T-cell (primary cell): Measurements from ENCODE around the gene B3GNT4. TPM values are rescaled to one million over a fixed set of nuclear protein-coding genes. Genes with fewer than 3 reads are reported as not detected.

Experiments
- ATAC-seq, 4 experiments: fragments of 200-7000 bp in 3 of 4; fragments of 150-1000 bp in 1 of 4; cut with Tn5 transposase; replicated peaks in 1 of 4; 1 replicate in 3 of 4; 2 replicates in 1 of 4; pipeline ENCODE4 v1.10.0; 2021; ENCODE audit warnings: moderate library complexity in 3 of 4, mild to moderate bottlenecking in 2 of 4, moderate number of reproducible peaks in 1 of 4
- CTCF ChIA-PET, 2 donors: fragments of 300-600 bp; sonication (Branson Sonifier 250); formaldehyde crosslinking; loops; one replicate each; lab custom pipeline; 2022; ENCODE audit warnings: antibody characterized with exemption in 2 of 2; lab: Charles Lee
- POLR2A ChIA-PET, 2 donors: fragments of 300-600 bp; sonication (Branson Sonifier 250); formaldehyde crosslinking; loops; one replicate each; lab custom pipeline; 2022; ENCODE audit warnings: antibody characterized with exemption in 2 of 2; lab: Charles Lee
- DNase-seq, 35 experiments: peaks; one replicate each; pipeline versions ENCODE4 v3.0.0 to v3.0.0-alpha.2; 2013 to 2023
- H3K27ac ChIP-seq: one replicate; pipeline ENCODE4 v1.5.1; 2013; ENCODE audit warnings: low read length
- H3K27me3 ChIP-seq, 2 experiments: replicated peaks in 1 of 2; 1 replicate in 1 of 2; 2 replicates in 1 of 2; pipeline versions ENCODE4 v1.6.1 to v1.7.0; 2013; ENCODE audit warnings: low read length in 1 of 2, mixed read lengths in 1 of 2; ENCODE audit not compliant: control insufficient read depth in 2 of 2, insufficient read depth in 2 of 2; ENCODE audit errors: extremely low read depth in 1 of 2
- H3K36me3 ChIP-seq, 2 donors: 1 replicate in 1 of 2; 2 replicates in 1 of 2; pipeline versions ENCODE4 v1.6.1 to v1.7.0; 2013; ENCODE audit warnings: low read length in 1 of 2; ENCODE audit not compliant: control insufficient read depth in 2 of 2, insufficient read depth in 1 of 2; ENCODE audit errors: extremely low read depth in 1 of 2
- H3K4me1 ChIP-seq, 2 experiments: 1 replicate in 1 of 2; 2 replicates in 1 of 2; pipeline versions ENCODE4 v1.6.1 to v1.7.0; 2013; ENCODE audit warnings: low read length in 2 of 2, mixed read lengths in 1 of 2; ENCODE audit not compliant: insufficient read depth in 2 of 2, control insufficient read depth in 1 of 2; ENCODE audit errors: extremely low read depth in 1 of 2
- H3K4me3 ChIP-seq, 2 donors: 1 replicate in 1 of 2; 2 replicates in 1 of 2; pipeline versions ENCODE4 v1.5.1 to v1.7.0; 2013; ENCODE audit warnings: mild to moderate bottlenecking in 2 of 2, low read length in 1 of 2, moderate library complexity in 1 of 2; ENCODE audit not compliant: control insufficient read depth in 1 of 2; ENCODE audit errors: extremely low read depth in 1 of 2
- H3K9me3 ChIP-seq: 2 replicates; pipeline ENCODE4 v1.7.0; 2013
- H3K27ac Mint-ChIP-seq, 2 donors: one replicate each; pipeline ENCODE4 v1.8.0; 2020 to 2021; ENCODE audit warnings: mild to moderate bottlenecking in 2 of 2, mixed read lengths in 2 of 2
- H3K27me3 Mint-ChIP-seq, 2 donors: one replicate each; pipeline ENCODE4 v1.8.0; 2021 to 2022; ENCODE audit warnings: mixed read lengths in 2 of 2
- H3K36me3 Mint-ChIP-seq: one replicate; pipeline ENCODE4 v1.8.0; 2021; ENCODE audit warnings: mixed read lengths
- H3K4me1 Mint-ChIP-seq, 3 donors: one replicate each; pipeline ENCODE4 v1.8.0; 2020 to 2022; ENCODE audit warnings: mixed read lengths in 3 of 3, mild to moderate bottlenecking in 1 of 3
- H3K4me3 Mint-ChIP-seq, 3 donors: one replicate each; pipeline ENCODE4 v1.8.0; 2020 to 2022; ENCODE audit warnings: mild to moderate bottlenecking in 3 of 3, mixed read lengths in 3 of 3, moderate library complexity in 3 of 3
- H3K9me3 Mint-ChIP-seq, 3 donors: one replicate each; pipeline ENCODE4 v1.8.0; 2020 to 2022; ENCODE audit warnings: mixed read lengths in 3 of 3
- WGBS: methylation state at CpG from one replicate; pipeline ENCODE4 v1.1.5; 2013; ENCODE audit warnings: missing lambda C conversion rate; ENCODE audit not compliant: insufficient coverage; 5-methylcytosine and 5-hydroxymethylcytosine counted together
- total RNA-seq, 35 experiments: library from RNA in 6 of 35; stranded (reverse) in 6 of 35; fragments of 120-200 nt in 1 of 35; gene quantifications; one replicate each; pipeline versions ENCODE4 v1.2.1 to v1.2.4 and lab custom pipeline; 2013 to 2026

Gene B3GNT4
- total RNA-seq, 5 donors from 2014 or later (not counting 1 experiment from before 2014, with no cell fraction given): 0.35 to 1.4 (median 0.88) TPM; not detected in 1

DNA sequence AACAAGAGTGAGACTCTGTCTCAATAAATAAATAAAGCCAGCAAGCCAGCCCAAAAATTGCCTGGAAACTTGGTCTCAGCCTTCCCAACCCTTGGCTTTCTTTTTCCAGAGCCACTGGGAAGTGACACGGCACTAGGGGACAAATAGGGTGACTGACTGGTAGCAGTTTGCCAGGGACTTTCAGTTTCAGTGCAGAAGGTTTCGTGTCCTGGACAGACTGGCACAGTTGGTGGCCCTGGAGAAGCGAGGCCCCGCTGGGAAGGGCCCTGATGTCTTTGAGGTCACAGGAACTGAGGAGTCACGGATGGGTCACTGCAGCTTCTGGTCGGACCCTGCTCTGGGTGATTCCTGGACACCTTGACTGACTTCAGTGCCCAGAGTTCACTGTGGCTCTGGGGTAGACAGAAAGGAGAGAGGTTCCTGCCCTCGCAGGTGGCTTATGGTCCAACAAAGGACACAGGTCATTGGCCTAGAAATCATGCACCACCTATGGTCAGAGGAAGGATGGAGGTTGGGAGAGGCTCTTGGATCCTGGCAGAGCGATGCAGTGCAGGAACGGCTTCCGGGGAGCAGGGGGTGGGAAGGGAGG is 17.9 kb upstream of the B3GNT4 start:
- H3K4me1 Mint-ChIP-seq: peaks cover 6 to 9% (median 8%) of the 10 kb centered on the region in 3 donors
- ChIA-PET POLR2A (no interaction called here), CTCF (no interaction called here)

DNA sequence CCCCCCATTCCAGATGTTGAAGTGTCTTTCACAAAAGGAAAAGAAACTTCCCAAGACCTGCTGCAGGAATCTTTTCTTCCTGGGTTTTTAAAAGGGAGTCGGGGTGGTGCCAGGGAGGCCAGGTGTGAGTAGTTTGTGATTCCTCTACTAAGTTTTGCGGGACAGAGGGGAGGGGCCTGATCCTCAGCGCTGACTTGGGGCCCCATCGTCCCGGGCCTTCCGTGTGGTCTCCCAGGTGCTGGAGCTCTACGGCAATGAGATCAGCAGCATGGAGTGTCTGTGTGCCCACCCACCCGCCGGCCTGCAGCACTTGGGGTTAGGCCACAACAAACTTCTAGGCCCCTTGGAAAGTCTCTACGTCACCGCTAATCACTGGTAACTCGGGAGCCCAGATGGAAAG is 16.0 kb upstream of the B3GNT4 start:
- Mint-ChIP-seq H3K4me1 (peaks cover 6 to 9% (median 8%) of the 10 kb centered on the region in 3 donors), H3K9me3 (no peaks in the 10 kb centered on the region), H3K36me3 (no peaks in the 10 kb centered on the region), H3K27me3 (peaks cover 8 to 13% of the 10 kb centered on the region in 2 donors), H3K4me3 (no peak overlapping the region), H3K27ac (no peak overlapping the region)
- ATAC-seq: no peak
- WGBS: 98% methylated on average over 7 of the region's 12 CpGs
- peaks cover 0 to 33% of the 10 kb centered on the region in 2 experiments for H3K27me3 ChIP-seq
- peaks cover 0 to 16% of the 10 kb centered on the region in 2 experiments for H3K4me1 ChIP-seq
- H3K4me3 ChIP-seq: no peak overlapping the region
- H3K9me3 ChIP-seq: no peaks in the 10 kb centered on the region
- POLR2A ChIA-PET: interaction anchor here in 1 of 2 donors (0.6 kb wide), 1 partner anchor 383 kb away, joined by 4 read pairs; no protein-coding TSS in a partner anchor
- CTCF ChIA-PET: no interaction called here
- H3K27ac ChIP-seq: no peak overlapping the region
- DNase-seq: no peak
- no peaks in the 10 kb centered on the region for H3K36me3 ChIP-seq

More for the DNA sequence above, 17.9 kb upstream of the B3GNT4 start:
- ATAC-seq: no peak
- Mint-ChIP-seq H3K27ac (no peak overlapping the region), H3K36me3 (no peaks in the 10 kb centered on the region), H3K4me3 (no peak overlapping the region), H3K27me3 (peaks cover 11 to 14% of the 10 kb centered on the region in 2 donors), H3K9me3 (no peaks in the 10 kb centered on the region)
- H3K27ac ChIP-seq: no peak overlapping the region
- H3K4me3 ChIP-seq: no peak overlapping the region
- H3K27me3 ChIP-seq: peaks cover 0 to 28% of the 10 kb centered on the region in 2 experiments
- 85% methylated on average over 8 of the region's 10 CpGs for WGBS
- H3K4me1 ChIP-seq: peaks cover 0 to 11% of the 10 kb centered on the region in 2 experiments
- no peaks in the 10 kb centered on the region for H3K36me3 ChIP-seq
- H3K9me3 ChIP-seq: no peaks in the 10 kb centered on the region
- DNase-seq: no peak

- CTCF ChIA-PET: interaction anchor here (0.6 to 1.4 kb wide), 9 partner anchors 14 to 383 kb away, joined by 3 to 10 read pairs (median 3); partner anchors contain the start of genes B3GNT4 (in 1 of the 2) and CFAP251 (in 1 of the 2)
- WGBS: 91% methylated on average over 29 of the region's 34 CpGs
- no peak overlapping the region for H3K27ac Mint-ChIP-seq
Measured at GRCh38 chr12:122189626-122190475, 13.7 kb upstream of the B3GNT4 start.

DNA sequence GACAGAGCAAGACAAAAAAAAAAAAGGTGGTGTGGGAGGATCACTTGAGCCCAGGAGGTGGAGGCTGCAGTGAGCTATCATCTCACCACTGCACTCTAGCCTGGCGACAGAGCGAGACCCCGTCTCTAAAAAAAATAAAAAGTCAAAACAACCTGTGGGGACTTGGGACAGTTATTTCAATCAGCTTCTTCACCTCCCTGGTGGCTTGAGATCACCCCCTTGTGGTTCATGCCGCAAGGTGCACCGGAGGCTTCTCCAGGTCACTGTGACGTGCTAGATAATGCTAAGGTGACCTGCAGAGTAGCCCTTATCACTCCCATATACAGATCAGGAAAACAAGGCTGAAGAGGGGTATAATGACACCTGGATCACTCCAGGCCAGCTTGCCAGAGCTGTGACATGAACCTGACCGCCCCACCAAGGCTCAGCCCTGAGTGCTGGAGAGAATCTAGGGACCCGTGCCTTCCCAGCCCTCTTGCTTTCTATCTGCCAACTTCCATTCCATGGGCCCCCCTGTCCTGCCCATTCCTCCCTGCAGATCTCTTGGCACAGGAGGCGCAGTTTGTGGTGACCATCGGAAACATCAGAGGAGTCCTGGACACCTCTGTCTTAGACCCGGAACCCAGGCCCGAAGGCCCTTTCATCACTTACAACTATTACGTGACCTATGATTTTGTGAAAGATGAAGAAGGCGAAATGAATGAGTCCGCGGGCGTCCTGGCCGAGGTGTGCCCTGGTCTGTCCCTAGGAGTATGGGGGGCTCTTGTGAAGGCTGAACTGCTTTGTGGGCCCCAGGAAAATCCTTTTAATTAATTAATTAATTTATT is 12.5 kb upstream of the B3GNT4 start:
- Histone ChIP-seq H3K4me3 (no peak overlapping the region), H3K9me3 (no peaks in the 10 kb centered on the region), H3K4me1 (peaks cover 0 to 6% of the 10 kb centered on the region in 2 experiments), H3K27ac (no peak overlapping the region), H3K36me3 (no peaks in the 10 kb centered on the region), H3K27me3 (peaks cover 0 to 22% of the 10 kb centered on the region in 2 experiments)
- peak; percentile 60 to 84 (median 76) for ATAC-seq
- H3K27ac Mint-ChIP-seq: no peak overlapping the region
- 51% methylated on average over 4 of the region's 18 CpGs for WGBS
- H3K4me3 Mint-ChIP-seq: no peak overlapping the region
- peaks cover 0 to 4% of the 10 kb centered on the region in 2 donors for H3K27me3 Mint-ChIP-seq
- POLR2A ChIA-PET: interaction anchor here in 1 of 2 donors (0.7 kb wide), 1 partner anchor 640 kb away, joined by 3 read pairs; no protein-coding TSS in a partner anchor
- no peaks in the 10 kb centered on the region for H3K4me1 Mint-ChIP-seq
- H3K36me3 Mint-ChIP-seq: no peaks in the 10 kb centered on the region
- CTCF ChIA-PET: interaction anchor here (0.6 to 1.4 kb wide), 8 partner anchors 60 to 384 kb away, joined by 3 to 10 read pairs (median 4); partner anchors contain the start of gene CFAP251 (in 1 of the 2)
- peaks cover 0 to 12% (median 4%) of the 10 kb centered on the region in 3 donors for H3K9me3 Mint-ChIP-seq
- peak in 33 of 35 experiments; percentile 25 to 75 (median 57) for DNase-seq

More at GRCh38 chr12:122189626-122190475, 13.7 kb upstream of the B3GNT4 start:
- Mint-ChIP-seq H3K4me1 (peaks cover 0 to under 1% (median 0%) of the 10 kb centered on the region in 3 donors), H3K4me3 (no peak overlapping the region), H3K36me3 (no peaks in the 10 kb centered on the region), H3K27me3 (peaks cover 0 to 7% of the 10 kb centered on the region in 2 donors), H3K9me3 (peaks cover 0 to 3% (median 0%) of the 10 kb centered on the region in 3 donors)
- no peak for DNase-seq
- peaks cover 0 to 17% of the 10 kb centered on the region in 2 experiments for H3K27me3 ChIP-seq
- POLR2A ChIA-PET: interaction anchor here in 1 of 2 donors (0.6 kb wide), 1 partner anchor 255 kb away, joined by 6 read pairs; no protein-coding TSS in a partner anchor
- peaks cover 0 to 6% of the 10 kb centered on the region in 2 experiments for H3K4me1 ChIP-seq
- no peak overlapping the region for H3K27ac ChIP-seq
- ATAC-seq: no peak
- H3K9me3 ChIP-seq: no peaks in the 10 kb centered on the region
- no peaks in the 10 kb centered on the region for H3K36me3 ChIP-seq
- no peak overlapping the region for H3K4me3 ChIP-seq

DNA sequence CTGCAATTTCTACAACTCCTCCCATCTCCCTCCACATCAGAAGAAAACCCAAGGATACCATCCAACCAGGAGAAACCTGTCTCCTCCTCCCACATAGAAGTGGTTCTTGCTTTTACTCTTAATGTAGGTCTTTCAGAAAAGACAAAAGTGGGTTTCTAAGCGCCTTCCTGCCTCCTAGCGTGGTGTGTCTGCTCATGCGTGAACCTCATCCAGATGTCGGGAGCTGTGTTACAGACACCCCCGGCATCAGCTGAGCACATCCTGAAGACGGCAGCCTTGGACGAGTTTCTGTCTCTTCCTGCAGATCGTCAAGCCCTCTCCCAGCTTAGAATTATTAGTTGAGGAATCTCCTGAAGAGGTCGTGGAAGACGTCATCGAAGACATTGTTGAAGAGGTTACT is 11.1 kb upstream of the B3GNT4 start:
- peaks cover 0 to 6% of the 10 kb centered on the region in 2 experiments for H3K4me1 ChIP-seq
- no peaks in the 10 kb centered on the region for H3K9me3 ChIP-seq
- Mint-ChIP-seq H3K36me3 (no peaks in the 10 kb centered on the region), H3K4me3 (no peak overlapping the region), H3K27ac (no peak overlapping the region), H3K9me3 (peaks cover 0 to 12% (median 4%) of the 10 kb centered on the region in 3 donors), H3K4me1 (no peaks in the 10 kb centered on the region), H3K27me3 (peaks cover 0 to 9% of the 10 kb centered on the region in 2 donors)
- DNase-seq (no peak), ATAC-seq (no peak)
- H3K4me3 ChIP-seq: no peak overlapping the region
- H3K36me3 ChIP-seq: no peaks in the 10 kb centered on the region
- peaks cover 0 to 22% of the 10 kb centered on the region in 2 experiments for H3K27me3 ChIP-seq
- 93% methylated on average over 11 of the region's 11 CpGs for WGBS
- POLR2A ChIA-PET: no interaction called here
- no peak overlapping the region for H3K27ac ChIP-seq
- CTCF ChIA-PET: interaction anchor here (0.5 to 0.6 kb wide), 2 partner anchors 48 to 714 kb away, joined by 3 to 4 read pairs; no protein-coding TSS in a partner anchor
